Measurements from ENCODE around the gene KIF23. TPM values are rescaled to one million over a fixed set of nuclear protein-coding genes. Genes with fewer than 3 reads are reported as not detected.

The KIF23 gene
- total RNA-seq, 2 experiments from 2014 or later: 54.0 to 61.6 TPM

DNA sequence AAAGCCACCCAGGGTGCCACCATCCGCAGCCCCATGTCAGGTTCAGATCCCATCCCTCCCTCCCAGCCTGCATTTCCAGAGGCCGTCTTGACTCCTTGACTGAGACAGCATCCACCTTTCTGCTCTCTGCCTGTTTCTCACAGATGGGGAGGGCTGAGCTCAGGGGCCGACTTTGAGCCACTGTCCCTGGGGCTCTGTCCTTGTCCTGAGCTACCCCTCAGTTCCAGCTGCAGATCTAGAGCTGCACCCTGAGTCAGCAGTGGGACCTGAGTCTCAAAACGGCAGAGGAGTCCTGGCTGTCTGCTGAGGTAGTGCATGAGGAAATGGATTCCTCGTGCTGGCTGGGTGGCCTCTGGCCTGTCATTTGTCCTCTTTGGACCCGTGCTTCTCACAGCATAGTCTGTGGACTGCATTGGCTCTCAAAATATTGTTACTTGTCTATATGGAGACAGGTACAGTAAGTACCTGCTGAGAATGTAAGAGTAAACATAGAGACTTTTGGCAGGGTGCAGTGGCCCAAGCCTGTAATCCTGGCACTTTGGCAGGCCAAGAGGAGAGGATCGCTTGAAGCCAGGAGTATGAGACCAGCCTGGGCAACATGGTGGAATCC lies 60.8 kb downstream of the KIF23 start:
- Histone ChIP-seq H3K36me3 (ENCODE audit: insufficient read depth, low read length) (no peaks in the 10 kb centered on the region), H3K79me2 (ENCODE audit: insufficient read depth, low read depth, low read length) (no peaks in the 10 kb centered on the region), H3K4me2 (ENCODE audit: low read length) (no peak overlapping the region), H3K9me3 (ENCODE audit: low read length) (peaks cover 2% of the 10 kb centered on the region; the same call in 1 of the 2 replicates), H3K4me3 (ENCODE audit: low read depth, low read length, poor library complexity, severe bottlenecking) (no peak overlapping the region), H3K9me2 (ENCODE audit: insufficient read depth, low read length) (no peaks in the 10 kb centered on the region), H2AFZ (ENCODE audit: low read length) (no peak overlapping the region), H3K4me1 (ENCODE audit: insufficient read depth, low read length, poor library complexity, severe bottlenecking) (no peaks in the 10 kb centered on the region), H3K27ac (ENCODE audit: low read depth, low read length, poor library complexity, severe bottlenecking) (no peak overlapping the region), H4K20me1 (ENCODE audit: insufficient read depth, low read length) (no peaks in the 10 kb centered on the region)
- TF ChIP-seq CTCF (conservative IDR thresholded peaks at IDR 0.05; ENCODE audit: low read length) (no peak), EZH2phosphoT487 (IDR thresholded peaks at IDR 0.05; ENCODE audit: borderline replicate concordance, low read depth, low read length) (no peak)
- intact Hi-C loops (cut with micrococcal nuclease; ENCODE audit: unreplicated experiment): loop anchor here (5.0 kb wide), 6 partner anchors 252 to 1337 kb away; partner anchors contain the start of gene TLE3
- DNase-seq (ENCODE audit: low spot score): no peak
- ChIA-PET CTCF (ENCODE audit: unreplicated experiment) (no interaction called here), POLR2A (no interaction called here)
- no TSS peak for BruUV-seq (replicated peaks)

- no TSS peak for BruUV-seq (replicated peaks)
- Histone ChIP-seq H3K4me3 (ENCODE audit: low read depth, low read length, poor library complexity, severe bottlenecking) (no peak overlapping the region), H2AFZ (ENCODE audit: low read length) (peak overlapping the region; percentile 48; the same call in 1 of the 2 replicates), H4K20me1 (ENCODE audit: insufficient read depth, low read length) (no peaks in the 10 kb centered on the region), H3K9me2 (ENCODE audit: insufficient read depth, low read length) (no peaks in the 10 kb centered on the region), H3K4me2 (ENCODE audit: low read length) (no peak overlapping the region), H3K36me3 (ENCODE audit: insufficient read depth, low read length) (no peaks in the 10 kb centered on the region), H3K79me2 (ENCODE audit: insufficient read depth, low read depth, low read length) (no peaks in the 10 kb centered on the region), H3K9me3 (ENCODE audit: low read length) (peaks cover 8% of the 10 kb centered on the region; the same call in 1 of the 2 replicates), H3K27ac (ENCODE audit: low read depth, low read length, poor library complexity, severe bottlenecking) (no peak overlapping the region), H3K4me1 (ENCODE audit: insufficient read depth, low read length, poor library complexity, severe bottlenecking) (no peaks in the 10 kb centered on the region)
- intact Hi-C loops (cut with micrococcal nuclease; ENCODE audit: unreplicated experiment): loop anchor here (5.0 kb wide), 6 partner anchors 251 to 1336 kb away; partner anchors contain the start of gene TLE3
- TF ChIP-seq EZH2phosphoT487 (IDR thresholded peaks at IDR 0.05; ENCODE audit: borderline replicate concordance, low read depth, low read length) (no peak), CTCF (conservative IDR thresholded peaks at IDR 0.05; ENCODE audit: low read length) (peak; percentile 87)
- CTCF ChIA-PET (ENCODE audit: unreplicated experiment): interaction anchor here (1.7 kb wide), 1 partner anchor 13 kb away, joined by 6 read pairs; no protein-coding TSS in a partner anchor
- peak; percentile 56 for DNase-seq (ENCODE audit: low spot score)
- POLR2A ChIA-PET: interaction anchor here (0.6 kb wide), 1 partner anchor 18 kb away, joined by 5 read pairs; no protein-coding TSS in a partner anchor
Observed at GRCh38 chr15:69475769-69476358, 61.7 kb downstream of the KIF23 start.
